ENCODE data around the gene C7orf57.

Gene C7orf57

DNA sequence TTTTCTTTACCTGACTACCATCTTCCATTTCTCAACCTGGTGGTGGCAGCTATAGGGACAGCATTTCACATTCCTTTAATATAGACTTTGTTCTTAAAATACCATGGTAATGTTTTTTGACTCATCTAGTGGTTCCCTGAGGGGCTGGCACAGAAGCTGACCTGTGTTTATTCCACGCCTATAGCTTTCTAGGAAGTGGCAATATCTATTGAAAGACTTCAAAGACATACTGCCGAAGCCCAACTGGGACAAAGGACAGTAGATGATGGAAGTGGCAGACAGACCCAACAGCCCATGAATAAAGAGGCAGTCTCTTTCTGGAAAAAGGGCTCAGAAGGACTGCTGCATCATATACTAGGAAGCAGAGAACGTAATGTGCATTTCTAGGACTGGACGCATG is 17.7 kb upstream of the C7orf57 start:
- no peak overlapping the region for H3K27ac ChIP-seq
- H3K4me1 ChIP-seq (ENCODE audit: low read depth, poor library complexity, severe bottlenecking) = no peaks in the 10 kb centered on the region
- no peaks in the 10 kb centered on the region for H4K20me1 ChIP-seq (ENCODE audit: insufficient read depth)
- no peak overlapping the region for H2AFZ ChIP-seq (ENCODE audit: low read depth)
- no peak overlapping the region for H3K9ac ChIP-seq
- no peaks in the 10 kb centered on the region for H3K27me3 ChIP-seq (ENCODE audit: insufficient read depth, low read depth)
- H3K4me3 ChIP-seq (IDR thresholded peaks at IDR 0.05; ENCODE audit: insufficient read depth, low read depth, low read length) = no peak overlapping the region
- TF ChIP-seq, protein P1, sequence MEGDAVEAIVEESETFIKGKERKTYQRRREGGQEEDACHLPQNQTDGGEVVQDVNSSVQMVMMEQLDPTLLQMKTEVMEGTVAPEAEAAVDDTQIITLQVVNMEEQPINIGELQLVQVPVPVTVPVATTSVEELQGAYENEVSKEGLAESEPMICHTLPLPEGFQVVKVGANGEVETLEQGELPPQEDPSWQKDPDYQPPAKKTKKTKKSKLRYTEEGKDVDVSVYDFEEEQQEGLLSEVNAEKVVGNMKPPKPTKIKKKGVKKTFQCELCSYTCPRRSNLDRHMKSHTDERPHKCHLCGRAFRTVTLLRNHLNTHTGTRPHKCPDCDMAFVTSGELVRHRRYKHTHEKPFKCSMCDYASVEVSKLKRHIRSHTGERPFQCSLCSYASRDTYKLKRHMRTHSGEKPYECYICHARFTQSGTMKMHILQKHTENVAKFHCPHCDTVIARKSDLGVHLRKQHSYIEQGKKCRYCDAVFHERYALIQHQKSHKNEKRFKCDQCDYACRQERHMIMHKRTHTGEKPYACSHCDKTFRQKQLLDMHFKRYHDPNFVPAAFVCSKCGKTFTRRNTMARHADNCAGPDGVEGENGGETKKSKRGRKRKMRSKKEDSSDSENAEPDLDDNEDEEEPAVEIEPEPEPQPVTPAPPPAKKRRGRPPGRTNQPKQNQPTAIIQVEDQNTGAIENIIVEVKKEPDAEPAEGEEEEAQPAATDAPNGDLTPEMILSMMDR (conservative IDR thresholded peaks at IDR 0.05; ENCODE audit: low read depth, low read length) = no peak
- H3K4me2 ChIP-seq = no peak overlapping the region
- H3K36me3 ChIP-seq (ENCODE audit: insufficient read depth) = no peaks in the 10 kb centered on the region
- no peaks in the 10 kb centered on the region for H3K79me2 ChIP-seq (ENCODE audit: insufficient read depth, low read depth)

DNA sequence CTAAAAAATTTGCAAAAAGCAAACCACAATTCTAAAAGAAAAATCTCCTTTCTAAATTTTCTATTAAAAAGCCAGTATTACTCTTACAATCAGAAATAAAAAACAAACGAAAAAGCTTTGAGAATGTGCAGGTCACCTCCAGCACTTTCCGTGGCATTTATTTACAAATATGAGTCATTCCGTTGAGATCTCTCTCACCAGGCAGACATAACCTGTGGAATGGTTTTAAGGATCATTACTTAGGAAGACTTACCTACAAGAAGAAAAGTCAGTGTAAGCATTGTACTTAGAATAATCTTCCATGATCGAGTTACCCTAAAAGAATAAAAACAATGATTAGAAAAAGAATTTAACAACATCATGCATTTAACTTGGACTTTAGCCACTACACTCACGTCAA is 9.7 kb upstream of the C7orf57 start:
- H3K4me3 ChIP-seq (IDR thresholded peaks at IDR 0.05; ENCODE audit: insufficient read depth, low read depth, low read length) = no peak overlapping the region
- no peak overlapping the region for H3K4me2 ChIP-seq
- no peaks in the 10 kb centered on the region for H3K36me3 ChIP-seq (ENCODE audit: insufficient read depth)
- no peaks in the 10 kb centered on the region for H3K4me1 ChIP-seq (ENCODE audit: low read depth, poor library complexity, severe bottlenecking)
- no peaks in the 10 kb centered on the region for H3K79me2 ChIP-seq (ENCODE audit: insufficient read depth, low read depth)
- no peaks in the 10 kb centered on the region for H4K20me1 ChIP-seq (ENCODE audit: insufficient read depth)
- no peak overlapping the region for H3K27ac ChIP-seq
- no peak overlapping the region for H3K9ac ChIP-seq
- TF ChIP-seq, protein P1 (conservative IDR thresholded peaks at IDR 0.05; ENCODE audit: low read depth, low read length) = no peak
- H2AFZ ChIP-seq (ENCODE audit: low read depth) = no peak overlapping the region
- H3K27me3 ChIP-seq (ENCODE audit: insufficient read depth, low read depth) = no peaks in the 10 kb centered on the region

DNA sequence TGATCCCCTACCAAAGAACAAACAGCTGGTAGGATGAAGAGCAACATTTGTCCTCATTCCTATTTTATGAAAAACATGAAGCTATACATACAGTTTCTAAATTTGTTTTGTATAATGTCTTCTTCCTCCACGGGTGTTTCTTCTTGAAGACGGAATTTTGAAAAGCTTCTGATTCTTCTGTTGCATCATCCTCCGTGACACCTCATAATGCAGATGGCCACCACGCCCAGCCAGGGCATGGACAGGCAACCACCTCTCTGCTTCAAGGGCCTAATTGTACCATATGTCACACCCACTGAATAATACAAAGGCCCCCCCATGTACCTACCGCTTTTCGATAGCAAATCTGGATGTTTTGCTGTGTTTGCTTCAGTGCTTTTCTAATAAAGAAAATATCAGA is 6.4 kb upstream of the C7orf57 start, which contains the start of gene SUN3:
Gene SUN3 (minus strand): TSS at position 170 of the 400 bp plus-strand sequence. CDS start 169 bp downstream, at position 1.
- TF ChIP-seq, protein P1 (conservative IDR thresholded peaks at IDR 0.05; ENCODE audit: low read depth, low read length) = no peak
- H3K9ac ChIP-seq = no peak within 1 kb of the TSS
- H3K4me2 ChIP-seq = no peak within 1 kb of the TSS

DNA sequence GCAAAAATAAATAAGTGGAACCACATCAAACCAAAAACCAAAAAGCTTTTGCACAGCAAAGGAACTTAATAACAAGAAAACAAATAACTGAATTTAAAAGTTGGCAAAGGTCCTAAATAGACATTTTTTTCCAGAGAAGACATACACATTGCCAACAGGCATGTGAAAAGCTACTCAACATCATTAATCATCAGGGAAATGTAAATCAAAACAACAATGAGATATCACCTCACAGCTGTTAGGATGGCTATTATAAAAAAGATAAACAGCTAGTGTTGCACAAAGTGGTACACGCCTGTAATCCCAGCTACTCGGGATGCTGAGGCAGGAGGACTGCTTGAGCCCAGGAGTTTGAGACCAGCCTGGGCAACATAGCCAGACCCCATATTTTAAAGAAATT is 4.2 kb upstream of the C7orf57 start:
- H3K9ac ChIP-seq = no peak overlapping the region
- H3K79me2 ChIP-seq (ENCODE audit: insufficient read depth, low read depth) = no peaks in the 10 kb centered on the region
- H4K20me1 ChIP-seq (ENCODE audit: insufficient read depth) = no peaks in the 10 kb centered on the region
- TF ChIP-seq, protein P1 (conservative IDR thresholded peaks at IDR 0.05; ENCODE audit: low read depth, low read length) = no peak
- H3K4me3 ChIP-seq (IDR thresholded peaks at IDR 0.05; ENCODE audit: insufficient read depth, low read depth, low read length) = no peak overlapping the region
- H3K27me3 ChIP-seq (ENCODE audit: insufficient read depth, low read depth) = no peaks in the 10 kb centered on the region
- H3K4me1 ChIP-seq (ENCODE audit: low read depth, poor library complexity, severe bottlenecking) = peaks cover 3% of the 10 kb centered on the region
- H3K36me3 ChIP-seq (ENCODE audit: insufficient read depth) = no peaks in the 10 kb centered on the region
- H2AFZ ChIP-seq (ENCODE audit: low read depth) = no peak overlapping the region
- H3K4me2 ChIP-seq = no peak overlapping the region
- no peak overlapping the region for H3K27ac ChIP-seq

More for the DNA sequence above, 6.4 kb upstream of the C7orf57 start, which contains the start of gene SUN3:
- no peaks in the 10 kb centered on the region for H3K79me2 ChIP-seq (ENCODE audit: insufficient read depth, low read depth)
- no peak within 1 kb of the TSS for H3K27ac ChIP-seq
- H2AFZ ChIP-seq (ENCODE audit: low read depth) = no peak within 1 kb of the TSS
- H3K4me3 ChIP-seq (IDR thresholded peaks at IDR 0.05; ENCODE audit: insufficient read depth, low read depth, low read length) = no peak within 1 kb of the TSS
- H3K36me3 ChIP-seq (ENCODE audit: insufficient read depth) = no peaks in the 10 kb centered on the region
- H4K20me1 ChIP-seq (ENCODE audit: insufficient read depth) = no peaks in the 10 kb centered on the region
- no peaks in the 10 kb centered on the region for H3K27me3 ChIP-seq (ENCODE audit: insufficient read depth, low read depth)
- H3K4me1 ChIP-seq (ENCODE audit: low read depth, poor library complexity, severe bottlenecking) = no peaks in the 10 kb centered on the region
